Activated effector memory CD4-positive, alpha-beta T cell treated with anti-CD3 and anti-CD28 coated beads, Interleukin-2, amount 50 U/mL, for 16 hours (primary cell): ENCODE measurements around the gene TSPEAR.
A peak's percentile ranks its signal among the peaks of the same experiment; 100 is the strongest.

Source experiments
- DNase-seq: peaks from one replicate; pipeline ENCODE4 v3.0.0-alpha.2; 2020

TSPEAR gene

GRCh38 chr21:44718571-44718970 lies 7.2 kb upstream of the TSPEAR start:
- DNase-seq = peak; percentile 38

DNA sequence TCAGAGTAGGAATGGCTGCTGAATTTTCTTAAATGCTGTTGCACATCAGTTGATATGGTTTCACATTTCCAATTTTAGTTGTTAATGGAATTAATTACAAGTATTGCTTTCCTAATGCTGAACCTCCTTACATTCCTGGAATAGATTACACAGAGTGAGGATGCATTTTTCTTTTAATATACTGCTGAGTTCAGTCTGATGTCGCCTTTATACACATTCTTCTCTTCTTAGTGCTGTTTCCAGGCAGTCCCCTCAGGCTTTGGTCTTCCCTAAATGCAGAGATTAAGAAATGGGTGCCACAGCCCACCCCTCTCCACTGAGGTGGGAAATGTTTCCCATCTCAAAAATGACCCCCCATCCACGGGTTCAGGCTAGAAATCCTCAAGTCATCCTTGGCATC lies 6.7 kb upstream of the TSPEAR start:
- no peak for DNase-seq

DNA sequence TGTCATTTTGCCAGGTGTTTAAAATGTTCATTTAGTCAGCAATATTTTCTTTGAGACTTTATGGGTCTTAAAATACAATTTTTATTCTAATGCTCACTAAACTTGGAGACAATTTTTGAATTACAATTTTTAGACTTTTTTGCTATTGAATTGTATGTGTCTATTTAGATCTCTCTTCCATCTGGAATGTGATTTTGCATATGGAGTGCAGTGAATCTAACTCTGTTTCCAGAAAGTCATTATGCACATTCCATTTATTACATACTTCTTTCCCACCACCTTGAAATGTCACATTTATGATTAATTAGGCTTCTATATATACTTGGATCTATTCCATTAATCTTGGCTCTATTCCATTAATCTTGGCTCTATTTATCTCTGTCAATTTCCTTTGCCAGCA lies 5.6 kb upstream of the TSPEAR start:
- DNase-seq = no peak

DNA sequence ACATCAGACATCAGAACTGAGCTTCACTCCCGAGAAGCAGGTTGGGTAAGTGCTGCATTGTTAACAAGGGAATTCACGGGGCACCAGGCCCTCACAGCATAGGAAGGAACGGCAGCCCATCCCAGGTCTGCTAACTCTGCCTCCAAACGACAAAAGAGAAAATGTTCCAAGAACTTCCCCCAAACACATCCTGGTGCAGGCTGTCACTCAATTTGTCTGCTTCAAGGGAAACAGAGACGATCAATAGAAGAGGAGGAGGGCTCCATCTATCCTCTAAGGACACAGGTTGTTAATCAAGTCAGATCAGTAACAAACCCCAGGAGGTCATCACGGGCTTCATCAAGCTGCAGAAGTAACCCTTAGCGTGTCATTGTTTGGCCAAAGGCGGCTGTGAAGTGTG lies 3.5 kb upstream of the TSPEAR start:
- peak; percentile 36 for DNase-seq

GRCh38 chr21:44713846-44714245 lies 2.5 kb upstream of the TSPEAR start:
- peak; percentile 51 for DNase-seq

- DNase-seq = peak; percentile 27
Observed at GRCh38 chr21:44713130-44713529, 1.8 kb upstream of the TSPEAR start.

GRCh38 chr21:44712203-44713028 lies 1.0 kb upstream of the TSPEAR start:
- peak; percentile 31 for DNase-seq

GRCh38 chr21:44710756-44711326 lies 531 bp downstream of the TSPEAR start:
- DNase-seq = peak; percentile 60

DNA sequence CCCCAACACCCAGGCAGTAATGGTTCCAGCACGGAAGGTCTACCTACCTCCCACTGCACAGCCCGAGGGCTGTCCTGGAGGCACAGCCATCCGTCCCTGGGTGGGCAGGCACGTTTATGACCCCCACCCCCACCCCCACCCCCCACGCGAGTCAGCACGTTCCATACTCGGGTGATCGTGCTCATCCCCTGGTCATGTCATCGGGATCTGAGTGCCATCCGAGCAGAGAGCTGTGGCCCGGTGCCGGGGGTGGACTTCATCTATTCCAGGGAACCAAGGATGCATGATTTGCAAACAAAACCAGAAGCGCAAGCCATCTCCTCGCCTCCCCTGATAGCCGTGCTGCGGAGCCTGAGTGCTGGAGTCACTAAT lies 1.1 kb downstream of the TSPEAR start:
- DNase-seq = peak; percentile 58

DNA sequence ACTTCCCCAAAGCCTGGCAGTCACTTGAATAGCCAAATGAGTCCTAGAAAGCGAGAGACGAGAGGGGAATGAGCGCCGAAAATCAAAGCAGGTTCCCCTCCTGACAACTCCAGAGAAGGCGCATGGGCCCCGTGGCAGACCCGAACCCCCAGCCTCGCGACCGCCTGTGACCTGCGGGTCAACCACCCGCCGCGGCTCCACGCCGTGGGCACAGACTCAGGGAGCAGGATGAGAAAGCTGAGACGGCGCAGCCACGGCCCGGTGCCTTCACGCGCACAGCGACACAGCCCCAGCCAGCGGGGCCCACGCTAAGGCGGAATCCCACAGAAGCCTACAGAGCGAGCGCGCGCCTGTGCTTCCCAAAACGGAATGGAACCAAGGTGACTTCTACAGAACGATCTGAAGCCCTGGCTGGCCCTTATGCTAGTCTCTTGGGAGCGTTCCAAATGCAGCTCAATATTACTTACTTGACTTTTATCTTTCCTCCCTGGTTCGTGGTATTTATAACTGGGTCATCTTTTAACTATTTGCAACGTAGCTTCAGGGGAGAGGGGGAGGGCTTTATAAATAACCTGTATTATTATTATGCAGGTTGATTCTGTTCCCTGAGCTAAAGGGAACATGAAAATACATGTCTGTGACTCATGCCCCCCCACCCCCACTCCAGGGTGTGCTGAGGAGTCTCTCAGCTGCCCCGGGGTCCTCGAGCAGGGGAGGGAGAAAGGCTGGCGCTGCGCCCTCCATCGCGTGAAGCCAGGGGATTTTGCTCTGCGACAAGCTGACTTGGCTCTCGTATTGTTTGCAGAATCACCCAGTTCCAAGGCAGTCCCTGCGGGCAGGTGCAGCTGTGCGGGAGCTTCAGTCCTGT lies 1.7 kb downstream of the TSPEAR start:
- peak; percentile 64 for DNase-seq

- DNase-seq = peak; percentile 50
Observed at GRCh38 chr21:44708866-44709425, 2.4 kb downstream of the TSPEAR start.

GRCh38 chr21:44708213-44708865 lies 3.0 kb downstream of the TSPEAR start:
- DNase-seq = peak; percentile 49

GRCh38 chr21:44706706-44707581 lies 4.4 kb downstream of the TSPEAR start:
- DNase-seq = peak; percentile 53

DNA sequence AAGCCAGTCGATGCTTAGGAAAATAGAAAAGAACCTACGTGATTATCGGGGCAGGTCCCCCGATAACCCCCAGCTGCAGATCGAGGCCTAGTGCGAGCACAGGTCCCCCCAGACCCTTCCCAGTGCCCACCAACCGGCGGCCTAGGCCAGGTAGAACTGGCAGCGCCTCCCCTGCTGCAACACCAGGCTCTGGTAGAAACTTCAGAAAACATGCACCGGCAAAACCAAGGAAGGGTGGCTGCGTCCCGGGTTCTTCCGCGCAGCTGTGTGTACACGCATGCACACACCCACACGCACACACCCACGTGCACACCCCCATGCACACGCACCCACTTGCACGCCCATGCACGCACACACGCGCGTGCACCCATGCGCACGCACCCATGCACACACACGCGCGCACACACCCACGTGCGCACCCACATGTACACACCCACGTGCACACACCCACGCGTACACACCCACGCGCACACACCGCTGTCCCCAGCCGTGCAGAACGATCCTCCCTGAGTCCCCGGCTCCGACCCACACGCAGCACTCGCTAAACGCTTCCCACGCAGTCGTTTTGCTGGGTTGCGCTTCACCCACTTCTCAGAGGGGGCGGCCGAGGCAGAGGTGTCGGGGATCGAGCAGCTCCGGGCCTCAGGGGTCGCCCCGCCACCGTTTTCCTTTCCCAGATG lies 5.2 kb downstream of the TSPEAR start:
- peak; percentile 47 for DNase-seq

DNA sequence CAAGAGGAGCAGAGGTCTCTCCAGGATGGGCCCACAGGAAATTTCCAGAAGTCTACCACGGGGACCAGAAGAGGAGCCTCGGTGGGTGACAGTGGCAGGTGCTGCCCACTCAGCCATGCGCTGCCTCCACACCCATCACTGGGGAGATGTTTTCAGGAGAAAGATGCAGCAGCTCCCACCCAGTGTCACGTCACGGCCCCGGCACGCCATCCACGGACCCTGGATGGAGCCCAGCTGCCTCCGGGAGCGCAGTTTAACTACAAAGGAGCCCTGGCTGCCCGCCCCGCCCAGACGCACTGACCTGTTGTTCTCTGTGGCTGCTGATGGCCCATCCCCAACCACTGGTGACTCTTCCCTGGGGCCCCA lies 6.8 kb downstream of the TSPEAR start:
- DNase-seq = peak; percentile 53

GRCh38 chr21:44703731-44704635 lies 7.4 kb downstream of the TSPEAR start:
- DNase-seq = peak; percentile 58

DNA sequence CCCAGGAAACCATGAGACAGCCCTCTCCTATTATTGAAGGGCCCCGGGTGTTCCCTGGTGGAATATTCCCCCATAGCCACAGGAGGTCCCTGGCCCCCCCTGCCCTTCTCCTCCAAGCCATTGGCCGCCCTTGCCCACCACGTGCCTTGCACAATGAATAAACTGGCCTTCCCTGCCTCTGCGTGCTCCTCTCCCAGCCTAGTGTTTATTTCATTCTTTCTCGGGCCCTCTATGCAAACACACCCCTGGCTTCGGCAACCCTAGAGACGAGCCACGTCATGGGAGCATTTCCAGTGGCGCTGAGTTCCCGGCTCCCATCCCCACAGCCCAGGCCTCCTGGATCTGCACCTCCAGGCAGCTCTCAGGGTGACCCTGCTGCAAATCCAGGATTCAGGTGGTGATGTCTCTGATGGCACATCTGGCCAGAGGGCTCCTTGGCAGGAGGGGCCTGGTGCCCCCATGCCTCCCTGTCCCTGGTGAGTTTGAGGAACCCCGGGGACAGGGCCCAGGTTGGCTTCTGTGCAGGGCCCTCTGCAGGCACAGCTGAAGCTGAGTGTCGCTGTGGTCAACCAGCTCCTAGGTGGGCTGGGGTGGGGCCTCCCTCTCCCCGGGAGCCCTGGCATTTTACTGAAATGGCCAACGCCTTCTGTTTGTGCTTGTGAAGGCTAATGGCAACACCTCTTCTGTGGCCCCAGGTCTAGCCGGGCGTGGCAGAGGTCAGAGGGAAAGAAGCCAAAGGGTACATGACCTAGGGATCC lies 8.2 kb downstream of the TSPEAR start:
- DNase-seq = peak; percentile 45

DNA sequence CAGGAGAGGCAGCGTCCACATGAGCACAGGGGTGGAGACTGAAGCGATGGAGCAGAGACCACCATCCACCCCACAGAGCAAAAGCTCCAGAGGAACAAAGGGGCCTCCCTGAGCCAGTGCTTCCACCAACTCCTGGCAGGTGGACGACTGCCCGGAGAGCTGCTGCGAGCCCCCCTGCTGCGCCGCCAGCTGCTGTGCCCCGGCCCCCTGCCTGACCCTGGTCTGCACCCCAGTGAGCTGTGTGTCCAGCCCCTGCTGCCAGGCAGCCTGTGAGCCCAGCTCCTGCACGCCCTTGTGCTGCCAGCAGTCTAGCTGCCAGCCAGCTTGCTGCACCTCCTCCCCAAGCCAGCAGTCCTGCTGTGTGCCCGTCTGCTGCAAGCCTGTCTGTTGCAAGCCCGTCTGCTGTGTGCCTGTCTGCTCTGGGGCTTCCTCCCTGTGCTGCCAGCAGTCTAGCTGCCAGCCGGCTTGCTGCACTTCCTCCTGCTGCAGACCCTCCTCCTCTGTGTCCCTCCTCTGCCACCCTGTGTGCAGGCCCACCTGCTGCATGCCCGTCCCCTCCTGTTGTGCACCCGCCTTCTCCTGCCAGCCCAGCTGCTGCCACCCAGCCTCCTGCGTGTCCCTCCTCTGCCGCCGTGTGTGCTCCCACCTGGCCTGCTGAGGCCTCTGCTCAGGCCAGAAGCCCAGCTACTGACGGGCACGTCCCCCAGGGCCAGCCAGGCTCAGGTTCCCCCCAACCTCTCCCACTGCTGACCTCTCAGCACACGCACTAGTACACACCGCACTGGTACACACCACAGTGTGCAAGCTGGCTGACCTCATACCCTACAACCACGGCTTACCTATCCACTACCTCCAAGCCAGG lies 9.0 kb downstream of the TSPEAR start:
- peak; percentile 58 for DNase-seq
